Ovary (tissue), 9 donors: ENCODE results near the gene GREM2. TPM values are rescaled to one million over a fixed set of nuclear protein-coding genes. Genes with fewer than 3 reads are reported as not detected.

Experiments used
- DNase-seq, 5 donors: peaks; one replicate each; pipeline ENCODE4 v3.0.0-alpha.2; 2019 to 2020
- H3K27ac ChIP-seq, 2 donors: fragments of 200-600 bp; one replicate each; pipeline versions ENCODE4 v1.5.1 to v1.8.0; 2019 to 2022
- H3K27me3 ChIP-seq: fragments of 200-600 bp; one replicate; pipeline ENCODE4 v1.8.0; 2022
- H3K36me3 ChIP-seq: fragments of 200-600 bp; sonication (generic); one replicate; pipeline ENCODE4 v1.5.1; 2019
- H3K4me1 ChIP-seq: one replicate; pipeline ENCODE4 v1.8.1; 2013; ENCODE audit warnings: mild to moderate bottlenecking, moderate library complexity; ENCODE audit not compliant: insufficient read depth
- H3K4me3 ChIP-seq: fragments of 200-600 bp; sonication (generic); one replicate; pipeline ENCODE4 v1.5.1; 2017
- H3K9me3 ChIP-seq, 2 donors: fragments of 200-600 bp in 1 of 2; sonication (generic) in 1 of 2; one replicate each; pipeline versions ENCODE4 v1.5.1 to v1.8.1; 2013 to 2019; ENCODE audit warnings: mild to moderate bottlenecking in 1 of 2, moderate library complexity in 1 of 2
- CTCF ChIP-seq, 3 donors: fragments of 450-650 bp in 2 of 3; fragments of 200-600 bp in 1 of 3; IDR thresholded peaks; one replicate each; pipeline versions ENCODE4 v1.5.1 to v1.8.0; 2016 to 2022; ENCODE audit warnings: antibody characterized with exemption in 3 of 3, mild to moderate bottlenecking in 1 of 3
- EP300 ChIP-seq: sonication (generic); formaldehyde crosslinking; IDR thresholded peaks from one replicate; pipeline ENCODE4 v1.6.1; 2017; ENCODE audit warnings: antibody characterized with exemption
- POLR2A ChIP-seq: fragments of 450-650 bp; IDR thresholded peaks from one replicate; pipeline ENCODE4 v1.6.1; 2017; ENCODE audit warnings: antibody characterized with exemption, mild to moderate bottlenecking, moderate library complexity
- whole genome bisulfite sequencing, 3 donors: extraction: QIAGEN DNeasy Blood & Tissue Kit in 1 of 3; methylation state at CpG; one replicate each; pipeline versions ENCODE4 v1.1.5 to v1.1.7; 2013 to 2017; 5-methylcytosine and 5-hydroxymethylcytosine counted together
- intact Hi-C, 4 donors: fragments of 100-400 bp; cut with DNase I; formaldehyde crosslinking; loops; one replicate each; pipeline versions ENCODE4 v1.11.0 to v1.15.1; 2022 to 2023
- polyA plus RNA-seq, 2 donors: library from polyadenylated mRNA; stranded (reverse); fragments of 200-250 nt in 1 of 2; fragments of 350-450 nt in 1 of 2; fragmentation: Illumina TruSeq in 1 of 2; extraction: RNeasy Lipid Tissue Mini Kit (QIAGEN cat#74804) in 1 of 2; gene quantifications; one replicate each; pipeline ENCODE4 v1.2.3, GENCODE V29; 2013 to 2014
- total RNA-seq, 7 donors: library from RNA; depleted of rRNA in 2 of 7; stranded (reverse); fragments of >200 nt in 2 of 7; fragmentation: NEBNext Ultra II Directional in 3 of 7; extraction: Animal tissue kit (Norgen Biotek cat#: 25700) in 3 of 7; gene quantifications; one replicate each; pipeline versions ENCODE4 v1.1.0 to v1.2.4, GENCODE V29; 2016 to 2023
- donor health status: DM: no; HTN: no; CAD: no; lungs with moderate emphysema.
- donor health status: DM: no; HTN: no; CAD: no.
- donor health status: Bipolar disorder and iron deficiency.
- donor health status: DM: yes; HTN: yes; CAD: no.
- donor health status: DM: no; HTN: no; CAD: no.
- donor health status: DM: yes; HTN: yes; CAD: no.

GREM2 gene
- total and polyA plus RNA-seq, 9 donors = 0.95 to 16.7 (median 5.4) TPM

DNA sequence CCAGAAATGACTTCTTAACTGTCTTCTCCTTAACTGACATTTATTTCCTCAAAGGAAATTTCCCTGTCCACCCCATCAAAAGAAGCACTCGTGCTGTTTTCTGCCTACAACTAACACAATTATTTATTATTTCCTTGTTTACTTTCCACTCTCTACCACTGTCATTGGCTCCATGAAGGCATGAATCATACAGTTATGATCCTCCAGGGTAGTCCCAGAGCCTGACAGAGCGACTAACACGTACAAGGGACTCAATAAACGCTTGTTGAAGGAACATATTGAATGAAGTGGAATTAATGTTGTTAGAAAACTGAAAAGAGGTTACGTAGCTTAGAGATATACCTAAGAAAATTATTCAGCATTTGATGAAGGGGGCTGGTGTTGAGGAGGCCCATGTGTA is 20.9 kb downstream of the GREM2 start:
- no peak for DNase-seq
- H3K36me3 ChIP-seq = no peaks in the 10 kb centered on the region
- no peak overlapping the region for H3K4me3 ChIP-seq
- H3K9me3 ChIP-seq = no peaks in the 10 kb centered on the region
- WGBS, 3 donors = 88 to 91% (median 88%) methylated on average over 5 of the region's 5 CpGs
- no peaks in the 10 kb centered on the region for H3K27me3 ChIP-seq
- H3K4me1 ChIP-seq = no peaks in the 10 kb centered on the region
- H3K27ac ChIP-seq = no peak overlapping the region
- intact Hi-C loops = no loop called here
- TF ChIP-seq EP300 = no peak
- no peak for TF ChIP-seq CTCF (IDR thresholded peaks at IDR 0.05)

GRCh38 chr1:240589585-240590110 is 22.3 kb downstream of the GREM2 start:
- TF ChIP-seq POLR2A (no peak), CTCF (IDR thresholded peaks at IDR 0.05) (no peak), EP300 (no peak)
- WGBS, 3 donors = 76 to 78% (median 77%) methylated on average over 5 of the region's 5 CpGs
- intact Hi-C loops = no loop called here

DNA sequence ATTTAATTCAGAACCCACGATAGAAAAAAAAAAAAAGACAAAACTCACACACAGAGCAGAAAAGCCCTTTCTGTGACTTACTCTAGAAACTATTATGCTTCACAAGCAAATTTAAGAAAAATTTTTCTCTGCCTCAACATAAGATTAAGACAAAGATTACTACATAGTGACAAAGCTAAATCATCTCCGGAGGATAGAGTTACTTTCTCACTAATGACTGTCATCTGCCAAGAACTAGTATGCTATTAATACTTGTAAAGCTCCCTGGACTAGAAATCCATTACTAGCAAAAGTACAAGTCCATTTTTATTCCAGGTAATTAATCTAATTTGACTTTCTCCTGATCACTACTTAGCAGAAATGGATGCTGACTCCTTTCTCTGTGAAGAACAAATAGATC is 25.9 kb downstream of the GREM2 start:
- TF ChIP-seq POLR2A = no peak
- TF ChIP-seq EP300 = no peak
- TF ChIP-seq CTCF (IDR thresholded peaks at IDR 0.05) = no peak
- H3K4me1 ChIP-seq = no peaks in the 10 kb centered on the region
- no peak for DNase-seq
- no peak overlapping the region for H3K4me3 ChIP-seq
- 71 to 87% (median 75%) methylated on average over 2 of the region's 2 CpGs for WGBS, 3 donors
- H3K27ac ChIP-seq = no peak overlapping the region
- no peaks in the 10 kb centered on the region for H3K9me3 ChIP-seq
- no peaks in the 10 kb centered on the region for H3K36me3 ChIP-seq
- intact Hi-C loops = no loop called here
- no peaks in the 10 kb centered on the region for H3K27me3 ChIP-seq

More at GRCh38 chr1:240589585-240590110, 22.3 kb downstream of the GREM2 start:
- Histone ChIP-seq H3K4me1 (no peaks in the 10 kb centered on the region), H3K27ac (no peak overlapping the region), H3K27me3 (no peaks in the 10 kb centered on the region), H3K4me3 (no peak overlapping the region), H3K9me3 (no peaks in the 10 kb centered on the region), H3K36me3 (no peaks in the 10 kb centered on the region)
- DNase-seq = no peak

- 67 to 75% (median 71%) methylated on average over 4 of the region's 4 CpGs for WGBS, 3 donors
- Histone ChIP-seq H3K27ac (no peak overlapping the region), H3K27me3 (no peaks in the 10 kb centered on the region), H3K4me3 (no peak overlapping the region), H3K9me3 (no peaks in the 10 kb centered on the region), H3K36me3 (no peaks in the 10 kb centered on the region), H3K4me1 (no peaks in the 10 kb centered on the region)
- TF ChIP-seq EP300 (no peak), POLR2A (no peak), CTCF (IDR thresholded peaks at IDR 0.05) (no peak)
- intact Hi-C loops = no loop called here
- no peak for DNase-seq
These were observed 29.0 kb downstream of the GREM2 start for GRCh38 chr1:240582953-240583352.
